Measurements from ENCODE around the gene GPS1.

DNA sequence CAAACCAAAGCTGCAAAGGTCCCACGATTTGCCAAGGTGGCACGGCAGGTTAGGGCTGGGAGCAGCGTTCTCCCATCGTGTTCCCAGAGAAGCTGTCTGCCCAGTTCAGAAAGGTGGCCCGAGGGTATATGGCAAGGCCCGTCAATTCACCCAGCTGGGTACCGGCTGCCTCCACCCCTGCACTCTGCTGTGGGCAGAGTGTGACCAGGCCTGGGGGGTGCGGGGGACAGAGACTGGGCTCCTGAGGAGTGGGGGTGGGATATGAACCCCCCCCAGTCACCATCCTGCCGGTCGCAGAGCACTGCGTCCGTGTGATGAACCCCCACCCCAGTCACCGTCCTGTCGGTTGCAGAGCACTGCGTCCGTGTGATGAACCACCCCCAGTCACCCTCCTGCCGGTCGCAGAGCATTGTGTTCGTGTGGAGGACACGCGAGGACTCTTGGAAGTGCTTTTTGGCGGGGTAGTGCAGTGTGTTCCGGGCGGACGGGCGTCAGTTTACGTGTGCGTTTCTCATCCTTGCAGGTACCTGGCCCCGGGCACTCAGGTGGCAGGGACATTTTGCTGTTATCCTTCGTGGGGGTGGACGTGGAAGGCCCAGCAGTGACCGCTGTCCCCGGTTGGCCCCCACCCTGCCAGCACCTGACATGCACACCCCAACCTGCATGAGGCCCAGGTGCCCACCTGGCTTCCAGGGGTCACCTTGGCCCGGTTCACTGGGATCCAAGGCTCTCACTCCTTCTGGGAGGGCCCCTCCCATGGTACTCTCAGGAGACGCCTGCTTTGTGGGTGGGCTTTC lies 49.0 kb downstream of the GPS1 start:
- TF ChIP-seq, protein P1, sequence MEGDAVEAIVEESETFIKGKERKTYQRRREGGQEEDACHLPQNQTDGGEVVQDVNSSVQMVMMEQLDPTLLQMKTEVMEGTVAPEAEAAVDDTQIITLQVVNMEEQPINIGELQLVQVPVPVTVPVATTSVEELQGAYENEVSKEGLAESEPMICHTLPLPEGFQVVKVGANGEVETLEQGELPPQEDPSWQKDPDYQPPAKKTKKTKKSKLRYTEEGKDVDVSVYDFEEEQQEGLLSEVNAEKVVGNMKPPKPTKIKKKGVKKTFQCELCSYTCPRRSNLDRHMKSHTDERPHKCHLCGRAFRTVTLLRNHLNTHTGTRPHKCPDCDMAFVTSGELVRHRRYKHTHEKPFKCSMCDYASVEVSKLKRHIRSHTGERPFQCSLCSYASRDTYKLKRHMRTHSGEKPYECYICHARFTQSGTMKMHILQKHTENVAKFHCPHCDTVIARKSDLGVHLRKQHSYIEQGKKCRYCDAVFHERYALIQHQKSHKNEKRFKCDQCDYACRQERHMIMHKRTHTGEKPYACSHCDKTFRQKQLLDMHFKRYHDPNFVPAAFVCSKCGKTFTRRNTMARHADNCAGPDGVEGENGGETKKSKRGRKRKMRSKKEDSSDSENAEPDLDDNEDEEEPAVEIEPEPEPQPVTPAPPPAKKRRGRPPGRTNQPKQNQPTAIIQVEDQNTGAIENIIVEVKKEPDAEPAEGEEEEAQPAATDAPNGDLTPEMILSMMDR (IDR thresholded peaks at IDR 0.05 in 2 of 3, conservative IDR thresholded peaks at IDR 0.05 in 1 of 3; ENCODE audit: control insufficient read depth in 2 of 3, extremely low read depth in 1 of 3, insufficient read depth in 1 of 3, low read depth in 3 of 3, low read length in 3 of 3): no peak
- TF ChIP-seq YY1 (IDR thresholded peaks at IDR 0.05; ENCODE audit: low read depth, low read length) (no peak), POLR2AphosphoS2 (IDR thresholded peaks at IDR 0.05; ENCODE audit: low read depth, low read length) (no peak), NFXL1 (IDR thresholded peaks at IDR 0.05; ENCODE audit: borderline replicate concordance) (no peak), SMC3 (IDR thresholded peaks at IDR 0.05; ENCODE audit: borderline replicate concordance, low read length) (no peak)
